GM12878 (cell line): Measurements from ENCODE around the gene FUBP3. TPM values are rescaled to one million over a fixed set of nuclear protein-coding genes. Genes with fewer than 3 reads are reported as not detected.

ENCODE experiments used
- ATAC-seq: fragments of 200-7000 bp; cut with Tn5 transposase; 3 replicates; pipeline ENCODE4 v1.9.1; 2020; ENCODE audit warnings: mild to moderate bottlenecking, moderate library complexity
- BruUV-seq: library from RNA; stranded (reverse); fragments of 400-500 nt; replicated peaks from 2 replicates; lab custom pipeline; 2021; lab: Mats Ljungman, UMichigan
- CTCF ChIA-PET: fragments of 300-600 bp; sonication (Branson Sonifier 250); formaldehyde crosslinking; extraction: SDS; loops from one replicate; lab custom pipeline; 2021; ENCODE audit warnings: inconsistent platforms; lab: Yijun Ruan, JAX
- POLR2A ChIA-PET: fragments of 350-600 bp; formaldehyde crosslinking; extraction: SDS; loops from one replicate; lab custom pipeline; 2021; ENCODE audit warnings: inconsistent platforms; lab: Charles Lee
- RAD21 ChIA-PET: fragments of 300-600 bp; sonication (Branson Sonifier 250); formaldehyde crosslinking; loops from one replicate; lab custom pipeline; 2023; ENCODE audit warnings: antibody characterized with exemption; ENCODE audit not compliant: unreplicated experiment; lab: Charles Lee
- SMC1A ChIA-PET: fragments of 300-600 bp; sonication (Branson Sonifier 250); formaldehyde crosslinking; loops from one replicate; lab custom pipeline; 2023; ENCODE audit not compliant: unreplicated experiment, uncharacterized antibody; lab: Charles Lee
- DNase-seq: peaks from one replicate; pipeline ENCODE4 v3.0.0-alpha.2; 2011; ENCODE audit warnings: low read depth, low spot score
- FAIRE-seq: peaks from 3 replicates; lab custom pipeline; 2011; peaks lifted over from hg19 to GRCh38; lab: Jason Lieb, UNC
- H2AFZ ChIP-seq: 2 replicates; pipeline ENCODE4 v1.6.0; 2011; ENCODE audit warnings: low read depth, low read length, control low read depth; ENCODE audit not compliant: control insufficient read depth
- H3K27ac ChIP-seq: 2 replicates; pipeline ENCODE4 v1.5.1; 2011; ENCODE audit warnings: control low read depth; ENCODE audit not compliant: control insufficient read depth, insufficient read depth
- H3K27me3 ChIP-seq, 2 experiments: replicated peaks in 1 of 2; 2 replicates each; pipeline versions ENCODE4 v1.6.0 to v1.6.1; 2011; ENCODE audit warnings: low read length in 1 of 2; ENCODE audit not compliant: control insufficient read depth in 2 of 2, insufficient read depth in 2 of 2
- H3K36me3 ChIP-seq, 2 experiments: 2 replicates each; pipeline ENCODE4 v1.5.1; 2011; ENCODE audit warnings: low read length in 1 of 2; ENCODE audit not compliant: control insufficient read depth in 2 of 2, insufficient read depth in 2 of 2
- H3K4me1 ChIP-seq: 2 replicates; pipeline ENCODE4 v1.6.1; 2011; ENCODE audit warnings: mild to moderate bottlenecking, low read length, moderate library complexity, mixed read lengths; ENCODE audit not compliant: control insufficient read depth, insufficient read depth
- H3K4me2 ChIP-seq: 2 replicates; pipeline ENCODE4 v1.6.0; 2011; ENCODE audit warnings: control low read depth; ENCODE audit not compliant: control insufficient read depth, insufficient read depth
- H3K4me3 ChIP-seq: fragments of 200-600 bp; sonication (generic); 2 replicates; pipeline ENCODE4 v1.5.1; 2016
- H3K79me2 ChIP-seq: 2 replicates; pipeline ENCODE4 v1.6.0; 2011; ENCODE audit warnings: low read length; ENCODE audit not compliant: control insufficient read depth, insufficient read depth
- H3K9ac ChIP-seq: 2 replicates; pipeline ENCODE4 v1.8.0; 2011; ENCODE audit warnings: low read length, control low read depth, mixed read lengths; ENCODE audit not compliant: control insufficient read depth, insufficient read depth
- H3K9me3 ChIP-seq: replicated peaks from 3 replicates; pipeline ENCODE4 v1.5.1; 2011; ENCODE audit warnings: mild to moderate bottlenecking, low read length; ENCODE audit not compliant: control insufficient read depth, insufficient read depth
- H4K20me1 ChIP-seq: 2 replicates; pipeline ENCODE4 v1.6.0; 2011; ENCODE audit not compliant: control insufficient read depth, insufficient read depth
- ATF7 ChIP-seq: fragments of 450-650 bp; IDR thresholded peaks from 2 replicates; pipeline ENCODE4 v1.6.1; 2016; ENCODE audit warnings: low read depth, mild to moderate bottlenecking
- FOXM1 ChIP-seq: IDR thresholded peaks from 2 replicates; pipeline ENCODE4 v1.6.1; 2012; ENCODE audit warnings: low read depth, mild to moderate bottlenecking, inconsistent platforms, low read length, moderate library complexity
- IKZF2 ChIP-seq, 2 experiments: fragments of 450-650 bp; IDR thresholded peaks; 2 replicates each; pipeline ENCODE4 v1.6.1; 2017; ENCODE audit warnings: mild to moderate bottlenecking in 2 of 2, moderate library complexity in 2 of 2
- NKRF ChIP-seq: fragments of 450-650 bp; conservative IDR thresholded peaks from 2 replicates; pipeline ENCODE4 v1.6.1; 2017; ENCODE audit warnings: mild to moderate bottlenecking, moderate library complexity
- RELB ChIP-seq: fragments of 450-650 bp; IDR thresholded peaks from 2 replicates; pipeline ENCODE4 v1.6.1; 2017; ENCODE audit warnings: low read depth, mild to moderate bottlenecking, moderate library complexity
- WGBS: methylation state at CpG from one replicate; pipeline ENCODE4 v1.1.6; 2016; ENCODE audit warnings: low lambda C conversion rate; ENCODE audit not compliant: insufficient replicate concordance, insufficient coverage; ENCODE audit errors: missing lambda C conversion rate; 5-methylcytosine and 5-hydroxymethylcytosine counted together
- in situ Hi-C: fragments of 300-500 bp; cut with MboI; formaldehyde crosslinking; loops from 9 replicates; pipeline ENCODE4 v1.14.3; 2018; ENCODE audit warnings: mixed read lengths
- intact Hi-C: fragments of 100-400 bp; cut with micrococcal nuclease; formaldehyde crosslinking; loops from one replicate; pipeline ENCODE4 v1.14.2; 2022; ENCODE audit not compliant: unreplicated experiment
- polyA plus RNA-seq, 11 experiments: library from polyadenylated mRNA; depleted of rRNA in 4 of 11; unstranded in 6 of 11; stranded (reverse) in 5 of 11; fragments of >200 nt; fragmentation: Nextera tagmentation in 4 of 11; fragmentation: Illumina TruSeq in 1 of 11; extraction: Ambion mirVana in 4 of 11; extraction: Trizol in 1 of 11; gene quantifications; 1 replicate in 1 of 11; 2 replicates in 10 of 11; pipeline versions ENCODE4 v1.2.1 to v1.2.3, GENCODE V29; 2011 to 2016; ENCODE audit warnings: inconsistent platforms in 2 of 11, missing spikeins in 2 of 11, low read depth in 1 of 11
- total RNA-seq, 4 experiments: library from RNA; depleted of rRNA in 3 of 4; stranded (reverse); fragments of >200 nt in 3 of 4; fragmentation: Illumina TruSeq in 1 of 4; extraction: Trizol in 1 of 4; gene quantifications; 2 replicates each; pipeline versions ENCODE4 v1.2.1 to v1.2.3, GENCODE V29; 2013 to 2021

The FUBP3 gene
- total and polyA plus RNA-seq, 10 of the 15 experiments (the other 5 are each of a cell fraction or from before 2014, with no cell fraction given), result 2.4 to 49.4 (median 37.2) TPM

DNA sequence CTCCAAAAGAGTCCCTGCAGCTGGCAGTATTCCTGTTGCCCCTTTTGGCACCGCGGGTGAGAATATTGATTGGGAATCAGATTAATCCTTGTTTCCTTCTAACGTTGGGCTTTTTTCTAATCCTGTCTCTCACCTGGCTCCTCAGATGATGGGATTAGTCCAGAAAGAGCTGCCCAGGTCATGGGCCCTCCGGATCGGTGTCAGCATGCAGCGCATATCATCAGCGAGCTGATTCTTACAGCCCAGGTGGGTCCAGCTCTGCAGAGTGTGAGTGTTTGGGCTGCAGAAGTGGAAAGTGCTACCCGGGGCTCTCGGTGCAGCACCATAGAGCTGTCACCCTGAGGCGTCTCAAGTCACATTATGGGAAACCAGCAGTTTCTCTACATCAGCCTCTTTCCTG, 44.1 kb downstream of the FUBP3 start:
- intact Hi-C loops, result no loop called here
- in situ Hi-C loops, result no loop called here

More for the DNA sequence above, 44.1 kb downstream of the FUBP3 start:
- TF ChIP-seq IKZF2 (IDR thresholded peaks at IDR 0.05), result no peak
- no peak for TF ChIP-seq ATF7
- TF ChIP-seq NKRF, result no peak
- TF ChIP-seq RELB, result no peak
- no peak for TF ChIP-seq FOXM1
- no peak for DNase-seq
- POLR2A ChIA-PET, result no interaction called here
- Histone ChIP-seq H3K4me2 (no peak overlapping the region), H3K36me3 (peaks cover 25 to 28% of the 10 kb centered on the region in 2 experiments), H3K9ac (no peak overlapping the region), H3K79me2 (no peaks in the 10 kb centered on the region), H3K4me3 (no peak overlapping the region), H3K9me3 (no peaks in the 10 kb centered on the region), H3K4me1 (no peaks in the 10 kb centered on the region), H3K27me3 (no peaks in the 10 kb centered on the region), H3K27ac (no peak overlapping the region), H2AFZ (no peak overlapping the region), H4K20me1 (no peaks in the 10 kb centered on the region)
- CTCF ChIA-PET, result interaction anchor here (1.0 to 1.7 kb wide), 2 partner anchors 59 kb away, joined by 5 to 7 read pairs; no protein-coding TSS in a partner anchor
- WGBS, result 93% methylated on average over 10 of the region's 10 CpGs
- FAIRE-seq, result no peak
- SMC1A ChIA-PET, result interaction anchor here (0.7 to 1.4 kb wide), 2 partner anchors 11 to 421 kb away, joined by 3 to 4 read pairs; no protein-coding TSS in a partner anchor
- RAD21 ChIA-PET, result interaction anchor here (0.5 kb wide), 1 partner anchor 85 kb away, joined by 3 read pairs; no protein-coding TSS in a partner anchor
- ATAC-seq, result no peak
- no TSS peak for BruUV-seq
